Measurements from ENCODE around the gene CDYL2.

Gene CDYL2

DNA sequence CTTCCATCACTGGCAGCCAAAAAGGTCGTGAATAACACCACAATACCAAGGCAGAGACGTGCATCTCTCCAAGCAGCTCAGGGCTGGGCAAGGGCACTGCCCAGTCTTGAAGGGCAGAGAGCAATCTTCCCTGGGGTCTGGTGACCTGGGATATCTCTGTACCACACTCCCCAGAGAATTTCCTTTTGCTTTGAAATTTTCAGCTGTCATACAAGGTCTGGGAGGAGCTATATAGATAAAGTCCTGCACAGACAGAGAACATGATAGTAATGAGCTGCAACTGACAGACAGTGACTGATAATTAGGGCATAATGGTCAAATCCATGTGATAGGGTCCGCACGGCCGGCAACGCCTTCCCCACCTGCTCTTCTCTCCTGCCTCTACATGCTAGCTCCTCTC lies 195.5 kb downstream of the CDYL2 start:
- H3K27me3 ChIP-seq (replicated peaks; ENCODE audit: control insufficient read depth, insufficient read depth, low read length) = no peaks in the 10 kb centered on the region
- DNase-seq (ENCODE audit: extremely low read depth, insufficient read length) = no peak
- H3K36me3 ChIP-seq (ENCODE audit: control insufficient read depth, insufficient read depth, low read length) = peaks cover 6% of the 10 kb centered on the region
- no peak overlapping the region for H3K4me3 ChIP-seq (replicated peaks; ENCODE audit: low read depth, low read length)
- TF ChIP-seq, protein P1, sequence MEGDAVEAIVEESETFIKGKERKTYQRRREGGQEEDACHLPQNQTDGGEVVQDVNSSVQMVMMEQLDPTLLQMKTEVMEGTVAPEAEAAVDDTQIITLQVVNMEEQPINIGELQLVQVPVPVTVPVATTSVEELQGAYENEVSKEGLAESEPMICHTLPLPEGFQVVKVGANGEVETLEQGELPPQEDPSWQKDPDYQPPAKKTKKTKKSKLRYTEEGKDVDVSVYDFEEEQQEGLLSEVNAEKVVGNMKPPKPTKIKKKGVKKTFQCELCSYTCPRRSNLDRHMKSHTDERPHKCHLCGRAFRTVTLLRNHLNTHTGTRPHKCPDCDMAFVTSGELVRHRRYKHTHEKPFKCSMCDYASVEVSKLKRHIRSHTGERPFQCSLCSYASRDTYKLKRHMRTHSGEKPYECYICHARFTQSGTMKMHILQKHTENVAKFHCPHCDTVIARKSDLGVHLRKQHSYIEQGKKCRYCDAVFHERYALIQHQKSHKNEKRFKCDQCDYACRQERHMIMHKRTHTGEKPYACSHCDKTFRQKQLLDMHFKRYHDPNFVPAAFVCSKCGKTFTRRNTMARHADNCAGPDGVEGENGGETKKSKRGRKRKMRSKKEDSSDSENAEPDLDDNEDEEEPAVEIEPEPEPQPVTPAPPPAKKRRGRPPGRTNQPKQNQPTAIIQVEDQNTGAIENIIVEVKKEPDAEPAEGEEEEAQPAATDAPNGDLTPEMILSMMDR (IDR thresholded peaks at IDR 0.05; ENCODE audit: insufficient read depth, low read length, poor library complexity, severe bottlenecking) = no peak

- Histone ChIP-seq H3K36me3 (ENCODE audit: control insufficient read depth, insufficient read depth, low read length) (peaks cover 6% of the 10 kb centered on the region), H3K27me3 (replicated peaks; ENCODE audit: control insufficient read depth, insufficient read depth, low read length) (no peaks in the 10 kb centered on the region)
- TF ChIP-seq, protein P1 (IDR thresholded peaks at IDR 0.05; ENCODE audit: insufficient read depth, low read length, poor library complexity, severe bottlenecking) = no peak
These were observed 197.2 kb downstream of the CDYL2 start for GRCh38 chr16:80607204-80607603.

GRCh38 chr16:80606221-80606766 lies 198.1 kb downstream of the CDYL2 start:
- Histone ChIP-seq H3K4me3 (replicated peaks; ENCODE audit: low read depth, low read length) (no peak overlapping the region), H3K36me3 (ENCODE audit: control insufficient read depth, insufficient read depth, low read length) (peaks cover 4% of the 10 kb centered on the region), H3K27me3 (replicated peaks; ENCODE audit: control insufficient read depth, insufficient read depth, low read length) (no peaks in the 10 kb centered on the region)
- TF ChIP-seq, protein P1 (IDR thresholded peaks at IDR 0.05; ENCODE audit: insufficient read depth, low read length, poor library complexity, severe bottlenecking) = no peak
- no peak for DNase-seq (ENCODE audit: extremely low read depth, insufficient read length)

More at GRCh38 chr16:80607204-80607603, 197.2 kb downstream of the CDYL2 start:
- no peak overlapping the region for H3K4me3 ChIP-seq (replicated peaks; ENCODE audit: low read depth, low read length)
- no peak for DNase-seq (ENCODE audit: extremely low read depth, insufficient read length)

DNA sequence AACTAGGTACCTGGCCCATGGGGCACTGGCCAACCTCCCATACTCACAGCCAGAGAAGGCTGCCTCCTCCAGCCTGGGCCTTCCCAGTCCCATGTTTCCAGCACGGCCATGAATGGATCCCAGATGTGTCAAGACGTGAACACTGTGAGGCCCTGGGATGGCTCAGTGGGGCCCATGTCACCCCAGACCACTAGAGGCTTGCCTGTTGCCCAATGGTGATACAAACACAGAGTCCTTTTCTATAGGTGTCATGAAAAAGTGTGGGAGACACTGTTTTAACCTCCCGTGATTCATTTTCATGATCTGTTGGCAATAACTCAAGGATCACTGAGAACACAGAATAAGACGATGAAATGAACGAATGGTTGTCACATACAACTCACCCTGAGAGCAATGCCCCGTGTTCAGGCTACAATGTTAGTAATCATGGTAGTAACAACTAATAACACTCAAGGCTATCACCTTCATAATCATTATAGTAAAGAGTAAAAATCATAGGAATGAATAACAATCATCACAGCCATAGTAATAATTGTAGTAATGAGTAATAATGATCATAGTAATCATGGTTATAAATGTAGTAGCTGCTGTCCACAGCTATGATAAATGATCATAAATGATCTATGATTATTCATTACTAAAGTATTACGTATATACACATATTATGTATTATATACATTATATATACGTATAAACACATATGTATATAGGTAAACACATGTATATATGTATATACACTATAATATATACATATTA lies 199.6 kb downstream of the CDYL2 start:
- Histone ChIP-seq H3K36me3 (ENCODE audit: control insufficient read depth, insufficient read depth, low read length) (peaks cover 2% of the 10 kb centered on the region), H3K4me3 (replicated peaks; ENCODE audit: low read depth, low read length) (no peak overlapping the region), H3K27me3 (replicated peaks; ENCODE audit: control insufficient read depth, insufficient read depth, low read length) (no peaks in the 10 kb centered on the region)
- TF ChIP-seq, protein P1 (IDR thresholded peaks at IDR 0.05; ENCODE audit: insufficient read depth, low read length, poor library complexity, severe bottlenecking) = no peak
- no peak for DNase-seq (ENCODE audit: extremely low read depth, insufficient read length)

DNA sequence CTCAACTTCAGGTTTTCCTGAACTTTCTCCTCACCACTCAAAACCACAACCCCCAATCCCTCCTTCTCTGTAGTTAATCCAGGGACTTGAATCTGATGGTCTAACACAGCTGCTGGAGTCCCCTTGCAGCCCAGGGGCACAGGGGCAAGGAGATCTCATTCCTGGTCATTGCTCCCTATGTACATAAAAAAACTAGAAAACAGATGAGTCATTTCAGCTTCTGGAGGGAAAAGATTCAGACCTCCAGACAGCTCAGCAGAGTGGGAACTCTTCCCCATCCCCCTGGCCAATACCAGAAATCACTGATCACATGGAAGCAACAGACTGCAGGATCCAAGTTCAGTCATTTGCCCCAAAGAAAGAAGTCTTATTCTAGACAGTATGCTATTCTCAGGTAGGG lies 201.5 kb downstream of the CDYL2 start:
- no peak for DNase-seq (ENCODE audit: extremely low read depth, insufficient read length)
- H3K4me3 ChIP-seq (replicated peaks; ENCODE audit: low read depth, low read length) = no peak overlapping the region
- no peaks in the 10 kb centered on the region for H3K27me3 ChIP-seq (replicated peaks; ENCODE audit: control insufficient read depth, insufficient read depth, low read length)
- peaks cover 2% of the 10 kb centered on the region for H3K36me3 ChIP-seq (ENCODE audit: control insufficient read depth, insufficient read depth, low read length)
- TF ChIP-seq, protein P1 (IDR thresholded peaks at IDR 0.05; ENCODE audit: insufficient read depth, low read length, poor library complexity, severe bottlenecking) = no peak

Data from GM06990 (cell line).